ENCODE measurements around the gene KLRC1. TPM values are rescaled to one million over a fixed set of nuclear protein-coding genes. Genes with fewer than 3 reads are reported as not detected.

Gene KLRC1
- total and polyA plus RNA-seq, 2 experiments from 2014 or later: not detected

- no peak overlapping the region for H3K27ac ChIP-seq
- DNase-seq (ENCODE audit: low read depth in 1 of 2, low spot score in 1 of 2): no peak
- no peaks in the 10 kb centered on the region for H3K36me3 ChIP-seq
- no peaks in the 10 kb centered on the region for H3K27me3 ChIP-seq
- H3K4me3 ChIP-seq: no peak overlapping the region
- H3K4me1 ChIP-seq (ENCODE audit: low read depth): no peaks in the 10 kb centered on the region
- H3K9me3 ChIP-seq (ENCODE audit: low read depth): no peaks in the 10 kb centered on the region
- TF ChIP-seq CTCF (IDR thresholded peaks at IDR 0.05; ENCODE audit: low read depth, low read length): no peak
These were observed 16.5 kb upstream of the KLRC1 start for GRCh38 chr12:10469701-10470100.

- Histone ChIP-seq H3K9me3 (ENCODE audit: low read depth) (no peaks in the 10 kb centered on the region), H3K4me1 (ENCODE audit: low read depth) (no peaks in the 10 kb centered on the region), H3K4me3 (no peak overlapping the region), H3K27ac (no peak overlapping the region), H3K36me3 (no peaks in the 10 kb centered on the region), H3K27me3 (no peaks in the 10 kb centered on the region)
- no peak for DNase-seq (ENCODE audit: low read depth in 1 of 2, low spot score in 1 of 2)
- no peak for TF ChIP-seq CTCF (IDR thresholded peaks at IDR 0.05; ENCODE audit: low read depth, low read length)
These were observed 13.1 kb upstream of the KLRC1 start for GRCh38 chr12:10466311-10466710.

GRCh38 chr12:10457760-10458159 is 4.6 kb upstream of the KLRC1 start:
- Histone ChIP-seq H3K27ac (no peak overlapping the region), H3K4me3 (no peak overlapping the region), H3K36me3 (no peaks in the 10 kb centered on the region), H3K4me1 (ENCODE audit: low read depth) (no peaks in the 10 kb centered on the region), H3K27me3 (no peaks in the 10 kb centered on the region), H3K9me3 (ENCODE audit: low read depth) (no peaks in the 10 kb centered on the region)
- no peak for DNase-seq (ENCODE audit: low read depth in 1 of 2, low spot score in 1 of 2)
- no peak for TF ChIP-seq CTCF (IDR thresholded peaks at IDR 0.05; ENCODE audit: low read depth, low read length)

GRCh38 chr12:10456856-10457255 is 3.7 kb upstream of the KLRC1 start:
- Histone ChIP-seq H3K27me3 (no peaks in the 10 kb centered on the region), H3K36me3 (no peaks in the 10 kb centered on the region), H3K9me3 (ENCODE audit: low read depth) (no peaks in the 10 kb centered on the region), H3K4me1 (ENCODE audit: low read depth) (no peaks in the 10 kb centered on the region), H3K27ac (no peak overlapping the region), H3K4me3 (no peak overlapping the region)
- no peak for TF ChIP-seq CTCF (IDR thresholded peaks at IDR 0.05; ENCODE audit: low read depth, low read length)
- DNase-seq (ENCODE audit: low read depth in 1 of 2, low spot score in 1 of 2): no peak

- Histone ChIP-seq H3K4me1 (ENCODE audit: low read depth) (no peaks in the 10 kb centered on the region), H3K4me3 (no peak overlapping the region), H3K27ac (no peak overlapping the region), H3K27me3 (no peaks in the 10 kb centered on the region), H3K36me3 (no peaks in the 10 kb centered on the region), H3K9me3 (ENCODE audit: low read depth) (no peaks in the 10 kb centered on the region)
- no peak for DNase-seq (ENCODE audit: low read depth in 1 of 2, low spot score in 1 of 2)
- TF ChIP-seq CTCF (IDR thresholded peaks at IDR 0.05; ENCODE audit: low read depth, low read length): no peak
These were observed 2.6 kb upstream of the KLRC1 start for GRCh38 chr12:10455766-10456165.

- DNase-seq (ENCODE audit: low read depth in 1 of 2, low spot score in 1 of 2): no peak
- no peak overlapping the region for H3K4me3 ChIP-seq
- H3K9me3 ChIP-seq (ENCODE audit: low read depth): no peaks in the 10 kb centered on the region
- no peaks in the 10 kb centered on the region for H3K27me3 ChIP-seq
- no peaks in the 10 kb centered on the region for H3K4me1 ChIP-seq (ENCODE audit: low read depth)
- no peak overlapping the region for H3K27ac ChIP-seq
- H3K36me3 ChIP-seq: no peaks in the 10 kb centered on the region
- TF ChIP-seq CTCF (IDR thresholded peaks at IDR 0.05; ENCODE audit: low read depth, low read length): no peak
These were observed 1.4 kb upstream of the KLRC1 start for GRCh38 chr12:10454531-10454930.

Measured in cardiac muscle cell (in vitro differentiated cells and primary cell).